H9 (cell line): ENCODE measurements around the gene MOV10L1. TPM values are rescaled to one million over a fixed set of nuclear protein-coding genes. Genes with fewer than 3 reads are reported as not detected.
A peak's percentile ranks its signal among the peaks of the same experiment; 100 is the strongest.

Experiments used
- DNase-seq: peaks from one replicate; pipeline ENCODE4 v3.0.0-alpha.2; 2017
- H2AFZ ChIP-seq: one replicate; pipeline ENCODE4 v1.6.1; 2013; ENCODE audit warnings: mild to moderate bottlenecking, low read length, control low read depth, moderate library complexity
- H2AK5ac ChIP-seq: 2 replicates; pipeline ENCODE4 v1.6.1; 2013; ENCODE audit warnings: low read length, control low read depth, mixed read lengths; ENCODE audit not compliant: insufficient read length
- H2BK120ac ChIP-seq: one replicate; pipeline ENCODE4 v1.6.1; 2013; ENCODE audit warnings: low read depth, mild to moderate bottlenecking, low read length, control low read depth, inconsistent platforms; ENCODE audit not compliant: poor library complexity, severe bottlenecking
- H2BK12ac ChIP-seq: 2 replicates; pipeline ENCODE4 v1.6.1; 2013; ENCODE audit warnings: low read length, control low read depth, mixed read lengths, low read depth; ENCODE audit not compliant: insufficient read length
- H2BK15ac ChIP-seq: 2 replicates; pipeline ENCODE4 v1.6.1; 2013; ENCODE audit warnings: low read depth, low read length, control low read depth
- H2BK20ac ChIP-seq: one replicate; pipeline ENCODE4 v1.6.1; 2013; ENCODE audit warnings: low read depth, mild to moderate bottlenecking, low read length, control low read depth, inconsistent platforms; ENCODE audit not compliant: poor library complexity, severe bottlenecking
- H2BK5ac ChIP-seq: 2 replicates; pipeline ENCODE4 v1.6.1; 2013; ENCODE audit warnings: low read length, control low read depth, mixed read lengths; ENCODE audit not compliant: insufficient read length
- H3K14ac ChIP-seq: 2 replicates; pipeline ENCODE4 v1.6.1; 2013; ENCODE audit warnings: low read length, control low read depth; ENCODE audit not compliant: insufficient read depth
- H3K18ac ChIP-seq: 2 replicates; pipeline ENCODE4 v1.6.1; 2013; ENCODE audit warnings: low read depth, mild to moderate bottlenecking, mixed read lengths, low read length, control low read depth; ENCODE audit not compliant: insufficient read length
- H3K23ac ChIP-seq: 2 replicates; pipeline ENCODE4 v1.6.1; 2013; ENCODE audit warnings: low read length, control low read depth, mixed read lengths, low read depth; ENCODE audit not compliant: insufficient read length
- H3K23me2 ChIP-seq: 2 replicates; pipeline ENCODE4 v1.6.1; 2013; ENCODE audit warnings: low read depth, mild to moderate bottlenecking, mixed read lengths, low read length, control low read depth; ENCODE audit not compliant: insufficient read length, poor library complexity, severe bottlenecking
- H3K27ac ChIP-seq: 2 replicates; pipeline ENCODE4 v1.5.1; 2013; ENCODE audit warnings: low read length, control low read depth, mixed read lengths, low read depth; ENCODE audit not compliant: insufficient read length
- H3K27me3 ChIP-seq: 2 replicates; pipeline ENCODE4 v1.6.1; 2013; ENCODE audit warnings: low read length, control low read depth, inconsistent platforms; ENCODE audit not compliant: insufficient read depth
- H3K4ac ChIP-seq: 2 replicates; pipeline ENCODE4 v1.6.1; 2013; ENCODE audit warnings: low read depth, mild to moderate bottlenecking, control low read depth, inconsistent platforms, low read length, moderate library complexity
- H3K4me1 ChIP-seq: 2 replicates; pipeline ENCODE4 v1.6.1; 2013; ENCODE audit warnings: low read length, control low read depth, inconsistent platforms; ENCODE audit not compliant: insufficient read depth
- H3K4me2 ChIP-seq: 2 replicates; pipeline ENCODE4 v1.6.1; 2013; ENCODE audit warnings: low read length, control low read depth, mixed read lengths; ENCODE audit not compliant: insufficient read length, insufficient read depth
- H3K56ac ChIP-seq: 2 replicates; pipeline ENCODE4 v1.6.1; 2013; ENCODE audit warnings: low read depth, mild to moderate bottlenecking, mixed read lengths, low read length, control low read depth; ENCODE audit not compliant: insufficient read length
- H3K79me1 ChIP-seq: 2 replicates; pipeline ENCODE4 v1.6.1; 2013; ENCODE audit warnings: low read depth, mild to moderate bottlenecking, moderate library complexity, low read length, control low read depth, inconsistent platforms; ENCODE audit not compliant: insufficient read depth, poor library complexity, severe bottlenecking
- H3K79me2 ChIP-seq: 2 replicates; pipeline ENCODE4 v1.6.1; 2013; ENCODE audit warnings: low read length, control low read depth, inconsistent platforms; ENCODE audit not compliant: insufficient read depth
- H3K9ac ChIP-seq: 2 replicates; pipeline ENCODE4 v1.6.1; 2013; ENCODE audit warnings: low read length, control low read depth, mixed read lengths; ENCODE audit not compliant: insufficient read length; ENCODE audit errors: extremely low read depth
- H3K9me3 ChIP-seq: one replicate; pipeline ENCODE4 v1.6.1; 2013; ENCODE audit warnings: low read depth, low read length, inconsistent platforms; ENCODE audit not compliant: control insufficient read depth
- H3T11ph ChIP-seq: one replicate; pipeline ENCODE4 v1.6.1; 2013; ENCODE audit warnings: mild to moderate bottlenecking, low read length, control low read depth, inconsistent platforms
- H4K20me1 ChIP-seq: one replicate; pipeline ENCODE4 v1.6.1; 2013; ENCODE audit not compliant: control insufficient read depth, insufficient read length, insufficient read depth
- H4K5ac ChIP-seq: 2 replicates; pipeline ENCODE4 v1.6.1; 2013; ENCODE audit warnings: low read depth, mild to moderate bottlenecking, mixed read lengths, low read length, control low read depth; ENCODE audit not compliant: insufficient read length
- H4K8ac ChIP-seq: replicated peaks from 2 replicates; pipeline ENCODE4 v1.6.1; 2013; ENCODE audit warnings: low read length, control low read depth, mixed read lengths, low read depth; ENCODE audit not compliant: insufficient read length
- H4K91ac ChIP-seq: 2 replicates; pipeline ENCODE4 v1.6.1; 2013; ENCODE audit warnings: low read depth, mild to moderate bottlenecking, moderate library complexity, mixed read lengths, low read length, control low read depth; ENCODE audit not compliant: insufficient read length
- H3K27ac Mint-ChIP-seq, 3 experiments: 2 replicates in 2 of 3; 3 replicates in 1 of 3; pipeline ENCODE4 v1.8.0; 2020 to 2021; ENCODE audit warnings: mixed read lengths in 3 of 3, mild to moderate bottlenecking in 1 of 3, moderate library complexity in 1 of 3
- H3K27me3 Mint-ChIP-seq: 2 replicates; pipeline ENCODE4 v1.8.0; 2021; ENCODE audit warnings: low read depth, mild to moderate bottlenecking, moderate library complexity, mixed read lengths
- H3K36me3 Mint-ChIP-seq, 3 experiments: 2 replicates in 2 of 3; 3 replicates in 1 of 3; pipeline ENCODE4 v1.8.0; 2020 to 2021; ENCODE audit warnings: low read depth in 3 of 3, mixed read lengths in 3 of 3; ENCODE audit not compliant: insufficient read depth in 1 of 3
- H3K4me1 Mint-ChIP-seq, 2 experiments: 2 replicates each; pipeline ENCODE4 v1.8.0; 2020; ENCODE audit warnings: mixed read lengths in 2 of 2
- H3K4me3 Mint-ChIP-seq, 2 experiments: 2 replicates in 1 of 2; 3 replicates in 1 of 2; pipeline ENCODE4 v1.8.0; 2020 to 2021; ENCODE audit warnings: mild to moderate bottlenecking in 2 of 2, mixed read lengths in 2 of 2, moderate library complexity in 1 of 2
- H3K9me3 Mint-ChIP-seq, 2 experiments: 2 replicates in 1 of 2; 3 replicates in 1 of 2; pipeline ENCODE4 v1.8.0; 2020; ENCODE audit warnings: mild to moderate bottlenecking in 2 of 2, mixed read lengths in 2 of 2, moderate library complexity in 1 of 2
- WGBS: extraction: QIAGEN DNeasy Blood & Tissue Kit; methylation state at CpG from one replicate; pipeline ENCODE4 v1.1.7; 2013; ENCODE audit warnings: missing lambda C conversion rate, low lambda C conversion rate, mixed read lengths; ENCODE audit not compliant: insufficient read length; ENCODE audit errors: extremely low coverage; 5-methylcytosine and 5-hydroxymethylcytosine counted together
- total RNA-seq: library from RNA; stranded (reverse); gene quantifications from 2 replicates; pipeline ENCODE4 v1.2.1, GENCODE V29; 2021
- TF ChIP-seq, protein P1 (sequence below): fragments of 200-600 bp; sonication (generic); conservative IDR thresholded peaks from 3 replicates; pipeline ENCODE4 v1.8.0; 2021; ENCODE audit warnings: antibody characterized with exemption, mild to moderate bottlenecking

Gene MOV10L1
- total RNA-seq, 1 experiment from 2014 or later = not detected

DNA sequence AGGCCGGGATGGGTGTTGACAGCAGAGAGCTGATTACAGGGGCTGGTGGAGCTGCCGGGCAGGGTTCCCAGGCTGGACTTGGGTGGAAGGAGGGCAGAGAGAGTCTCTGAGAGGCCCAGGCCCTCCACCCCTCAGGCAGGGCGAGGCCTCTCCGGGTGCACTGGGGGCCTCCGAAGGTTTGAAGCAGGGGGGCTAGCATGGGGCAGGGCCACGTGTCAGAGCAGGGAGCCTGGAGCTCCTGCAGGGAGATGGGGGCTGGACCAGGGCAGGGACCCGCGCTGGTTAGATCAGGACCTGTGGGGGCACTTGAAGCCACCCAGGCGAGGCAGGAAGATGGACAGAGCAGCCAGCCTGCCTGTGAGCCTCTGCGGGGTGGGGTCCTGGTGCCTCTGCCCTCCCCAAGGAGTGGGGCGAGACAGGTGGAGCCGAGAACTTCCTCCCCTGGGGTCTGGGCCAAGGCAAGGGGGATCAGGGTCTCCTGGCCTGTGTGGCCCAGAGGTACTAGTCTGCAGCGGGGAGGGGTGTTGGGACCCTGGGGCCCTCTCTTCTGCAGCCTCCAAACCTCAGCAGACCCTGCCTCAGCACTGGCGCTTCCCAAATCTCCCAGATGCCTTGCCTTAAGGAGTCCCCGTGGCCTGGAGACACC lies 81.6 kb downstream of the MOV10L1 start:
- Histone ChIP-seq H4K20me1 (no peaks in the 10 kb centered on the region), H3K79me2 (no peaks in the 10 kb centered on the region), H2AK5ac (no peak overlapping the region), H2BK15ac (no peak overlapping the region), H3K79me1 (no peaks in the 10 kb centered on the region), H3K4me1 (no peaks in the 10 kb centered on the region), H4K8ac (no peak overlapping the region), H3K14ac (no peak overlapping the region), H2BK20ac (no peak overlapping the region), H2BK120ac (no peak overlapping the region), H3K4me2 (peak overlapping the region; percentile 49), H2BK12ac (no peak overlapping the region), H4K91ac (no peak overlapping the region), H3K23me2 (peaks cover 5% of the 10 kb centered on the region), H3K9ac (no peak overlapping the region), H3K27me3 (peaks cover 3% of the 10 kb centered on the region; the same call in 1 of the 2 replicates), H3K18ac (no peak overlapping the region), H3K9me3 (no peaks in the 10 kb centered on the region), H3K27ac (no peak overlapping the region), H2AFZ (no peak overlapping the region), H3K4ac (no peak overlapping the region), H3K23ac (no peak overlapping the region), H4K5ac (no peak overlapping the region), H3T11ph (no peak overlapping the region), H2BK5ac (no peak overlapping the region), H3K56ac (no peak overlapping the region)
- Mint-ChIP-seq H3K4me3 (peak overlapping the region; percentile 75 to 85), H3K9me3 (no peaks in the 10 kb centered on the region; a peak in 1 of 5 replicates), H3K27me3 (peaks cover 43% of the 10 kb centered on the region), H3K36me3 (peaks cover 0 to 2% (median 0%) of the 10 kb centered on the region in 3 experiments; a peak in 2 of 7 replicates), H3K4me1 (peaks cover 4 to 10% of the 10 kb centered on the region in 2 experiments), H3K27ac (no peak overlapping the region)
- no peak for DNase-seq
- no CpG with 5 or more reads among the region's 15 CpGs for WGBS
- TF ChIP-seq, protein P1, sequence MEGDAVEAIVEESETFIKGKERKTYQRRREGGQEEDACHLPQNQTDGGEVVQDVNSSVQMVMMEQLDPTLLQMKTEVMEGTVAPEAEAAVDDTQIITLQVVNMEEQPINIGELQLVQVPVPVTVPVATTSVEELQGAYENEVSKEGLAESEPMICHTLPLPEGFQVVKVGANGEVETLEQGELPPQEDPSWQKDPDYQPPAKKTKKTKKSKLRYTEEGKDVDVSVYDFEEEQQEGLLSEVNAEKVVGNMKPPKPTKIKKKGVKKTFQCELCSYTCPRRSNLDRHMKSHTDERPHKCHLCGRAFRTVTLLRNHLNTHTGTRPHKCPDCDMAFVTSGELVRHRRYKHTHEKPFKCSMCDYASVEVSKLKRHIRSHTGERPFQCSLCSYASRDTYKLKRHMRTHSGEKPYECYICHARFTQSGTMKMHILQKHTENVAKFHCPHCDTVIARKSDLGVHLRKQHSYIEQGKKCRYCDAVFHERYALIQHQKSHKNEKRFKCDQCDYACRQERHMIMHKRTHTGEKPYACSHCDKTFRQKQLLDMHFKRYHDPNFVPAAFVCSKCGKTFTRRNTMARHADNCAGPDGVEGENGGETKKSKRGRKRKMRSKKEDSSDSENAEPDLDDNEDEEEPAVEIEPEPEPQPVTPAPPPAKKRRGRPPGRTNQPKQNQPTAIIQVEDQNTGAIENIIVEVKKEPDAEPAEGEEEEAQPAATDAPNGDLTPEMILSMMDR = no peak
